Smooth muscle cell (in vitro differentiated cells): ENCODE data around the gene ADAMTS19. TPM values are rescaled to one million over a fixed set of nuclear protein-coding genes. Genes with fewer than 3 reads are reported as not detected.

Experiments
- DNase-seq: peaks from one replicate; lab custom pipeline; 2025; ENCODE audit not compliant: unreplicated experiment; lab: John Stamatoyannopoulos, UW
- H2AFZ ChIP-seq: fragments of 200-600 bp; sonication (generic); 2 replicates; pipeline ENCODE4 v1.6.0; 2016; ENCODE audit warnings: antibody characterized with exemption, low read depth, mild to moderate bottlenecking
- H3F3A ChIP-seq: fragments of 200-600 bp; sonication (generic); 2 replicates; pipeline ENCODE4 v1.6.0; 2017; ENCODE audit warnings: antibody characterized with exemption, low read depth
- H3K27ac ChIP-seq: fragments of 200-600 bp; sonication (generic); 2 replicates; pipeline ENCODE4 v1.5.1; 2016; ENCODE audit warnings: low read depth, mild to moderate bottlenecking
- H3K27me3 ChIP-seq: fragments of 200-600 bp; sonication (generic); 2 replicates; pipeline ENCODE4 v1.6.1; 2016; ENCODE audit warnings: low read depth, mild to moderate bottlenecking
- H3K36me3 ChIP-seq: fragments of 200-600 bp; sonication (generic); 2 replicates; pipeline ENCODE4 v1.5.1; 2016; ENCODE audit warnings: low read depth
- H3K4me1 ChIP-seq: fragments of 200-600 bp; sonication (generic); 2 replicates; pipeline ENCODE4 v1.5.1; 2016; ENCODE audit warnings: low read depth
- H3K4me2 ChIP-seq: fragments of 200-600 bp; sonication (generic); 2 replicates; pipeline ENCODE4 v1.6.0; 2016; ENCODE audit warnings: mild to moderate bottlenecking
- H3K4me3 ChIP-seq: fragments of 200-600 bp; sonication (generic); 2 replicates; pipeline ENCODE4 v1.5.1; 2016; ENCODE audit warnings: mild to moderate bottlenecking
- H3K79me2 ChIP-seq: fragments of 200-600 bp; sonication (generic); 2 replicates; pipeline ENCODE4 v1.6.0; 2016; ENCODE audit warnings: low read depth, mild to moderate bottlenecking
- H3K9ac ChIP-seq: fragments of 200-600 bp; sonication (generic); 2 replicates; pipeline ENCODE4 v1.6.0; 2016; ENCODE audit warnings: low read depth
- H3K9me3 ChIP-seq: fragments of 200-600 bp; sonication (generic); replicated peaks from 2 replicates; pipeline ENCODE4 v1.5.1; 2016; ENCODE audit warnings: low read depth
- H4K20me1 ChIP-seq: fragments of 200-600 bp; sonication (generic); 2 replicates; pipeline ENCODE4 v1.6.0; 2016; ENCODE audit warnings: low read depth
- CTCF ChIP-seq: fragments of 200-600 bp; sonication (generic); IDR thresholded peaks from 2 replicates; pipeline ENCODE4 v1.5.1; 2017; ENCODE audit warnings: borderline replicate concordance, mild to moderate bottlenecking, antibody characterized with exemption; ENCODE audit not compliant: insufficient read depth, poor library complexity, severe bottlenecking
- WGBS: methylation state at CpG from one replicate; pipeline ENCODE4 v1.1.7; 2016; ENCODE audit warnings: low lambda C conversion rate; 5-methylcytosine and 5-hydroxymethylcytosine counted together
- polyA plus RNA-seq: library from polyadenylated mRNA; unstranded; fragments of >200 nt; fragmentation: Nextera tagmentation; extraction: Ambion mirVana; gene quantifications from 2 replicates; pipeline ENCODE4 v1.2.1, GENCODE V29; 2016
- total RNA-seq: library from RNA; depleted of rRNA; stranded (reverse); fragments of >200 nt; gene quantifications from 2 replicates; pipeline ENCODE4 v1.2.3, GENCODE V29; 2014

Gene ADAMTS19
- total and polyA plus RNA-seq, 2 experiments from 2014 or later, result 4.5 to 4.9 TPM

GRCh38 chr5:129609710-129610109 lies 149.6 kb downstream of the ADAMTS19 start:
- TF ChIP-seq CTCF, result no peak
- Histone ChIP-seq H3F3A (no peaks in the 10 kb centered on the region), H3K9ac (no peak overlapping the region), H3K27ac (no peak overlapping the region), H3K27me3 (no peaks in the 10 kb centered on the region), H4K20me1 (no peaks in the 10 kb centered on the region), H2AFZ (no peak overlapping the region), H3K36me3 (no peaks in the 10 kb centered on the region), H3K4me3 (no peak overlapping the region), H3K4me1 (no peaks in the 10 kb centered on the region), H3K79me2 (no peaks in the 10 kb centered on the region), H3K9me3 (no peaks in the 10 kb centered on the region), H3K4me2 (no peak overlapping the region)
- DNase-seq, result no peak
- WGBS, result 100% methylated on average over 1 of the region's 1 CpG

GRCh38 chr5:129616517-129616916 lies 156.4 kb downstream of the ADAMTS19 start:
- no peaks in the 10 kb centered on the region for H3K79me2 ChIP-seq
- no peaks in the 10 kb centered on the region for H3K36me3 ChIP-seq
- no peak for DNase-seq
- no peak overlapping the region for H3K27ac ChIP-seq
- H3K4me3 ChIP-seq, result no peak overlapping the region
- H3K4me2 ChIP-seq, result no peak overlapping the region
- WGBS, result 97% methylated on average over 1 of the region's 1 CpG
- no peaks in the 10 kb centered on the region for H3F3A ChIP-seq
- TF ChIP-seq CTCF, result no peak
- peak overlapping the region; percentile 24 for H2AFZ ChIP-seq
- no peaks in the 10 kb centered on the region for H4K20me1 ChIP-seq
- no peaks in the 10 kb centered on the region for H3K27me3 ChIP-seq
- H3K9me3 ChIP-seq, result no peaks in the 10 kb centered on the region
- no peak overlapping the region for H3K9ac ChIP-seq
- no peaks in the 10 kb centered on the region for H3K4me1 ChIP-seq

GRCh38 chr5:129617206-129617605 lies 157.1 kb downstream of the ADAMTS19 start:
- Histone ChIP-seq H3K4me1 (no peaks in the 10 kb centered on the region), H3F3A (no peaks in the 10 kb centered on the region), H3K9ac (no peak overlapping the region), H3K27ac (no peak overlapping the region), H3K9me3 (no peaks in the 10 kb centered on the region), H3K4me2 (no peak overlapping the region), H3K27me3 (no peaks in the 10 kb centered on the region), H4K20me1 (no peaks in the 10 kb centered on the region), H3K79me2 (no peaks in the 10 kb centered on the region), H2AFZ (no peak overlapping the region), H3K4me3 (no peak overlapping the region), H3K36me3 (no peaks in the 10 kb centered on the region)
- no peak for TF ChIP-seq CTCF
- no peak for DNase-seq
- 97% methylated on average over 1 of the region's 1 CpG for WGBS

- Histone ChIP-seq H3K4me1 (no peaks in the 10 kb centered on the region), H3F3A (no peaks in the 10 kb centered on the region), H3K9me3 (no peaks in the 10 kb centered on the region), H3K79me2 (no peaks in the 10 kb centered on the region), H3K4me2 (no peak overlapping the region), H3K4me3 (no peak overlapping the region), H2AFZ (no peak overlapping the region), H3K36me3 (no peaks in the 10 kb centered on the region), H3K9ac (no peak overlapping the region), H4K20me1 (no peaks in the 10 kb centered on the region), H3K27me3 (no peaks in the 10 kb centered on the region), H3K27ac (no peak overlapping the region)
- WGBS, result 97% methylated on average over 2 of the region's 2 CpGs
- DNase-seq, result no peak
- TF ChIP-seq CTCF, result no peak
Observed at GRCh38 chr5:129619782-129620181, 159.7 kb downstream of the ADAMTS19 start.
